Transverse colon (tissue), 4 donors: ENCODE results near the gene ERVW-1.

Experiments
- EP300 ChIP-seq: sonication (generic); formaldehyde crosslinking; IDR thresholded peaks from one replicate; pipeline ENCODE4 v1.6.1; 2017; ENCODE audit warnings: antibody characterized with exemption, low read depth
- POLR2A ChIP-seq: fragments of 450-650 bp; IDR thresholded peaks from one replicate; pipeline ENCODE4 v1.6.1; 2016; ENCODE audit warnings: antibody characterized with exemption, mild to moderate bottlenecking, moderate library complexity
- POLR2AphosphoS5 ChIP-seq, 3 donors: sonication (generic); formaldehyde crosslinking; IDR thresholded peaks; one replicate each; pipeline ENCODE4 v1.6.1; 2016; ENCODE audit warnings: antibody characterized with exemption in 3 of 3
- TF ChIP-seq, protein P1 (sequence below), 5 experiments: fragments of 200-600 bp in 3 of 5; fragments of 450-650 bp in 2 of 5; sonication (generic) in 3 of 5; IDR thresholded peaks; 1 replicate in 2 of 5; 2 replicates in 3 of 5; pipeline ENCODE4 v1.5.1; 2016 to 2017; ENCODE audit warnings: antibody characterized with exemption in 5 of 5, inconsistent platforms in 3 of 5, mild to moderate bottlenecking in 2 of 5, moderate library complexity in 1 of 5

DNA sequence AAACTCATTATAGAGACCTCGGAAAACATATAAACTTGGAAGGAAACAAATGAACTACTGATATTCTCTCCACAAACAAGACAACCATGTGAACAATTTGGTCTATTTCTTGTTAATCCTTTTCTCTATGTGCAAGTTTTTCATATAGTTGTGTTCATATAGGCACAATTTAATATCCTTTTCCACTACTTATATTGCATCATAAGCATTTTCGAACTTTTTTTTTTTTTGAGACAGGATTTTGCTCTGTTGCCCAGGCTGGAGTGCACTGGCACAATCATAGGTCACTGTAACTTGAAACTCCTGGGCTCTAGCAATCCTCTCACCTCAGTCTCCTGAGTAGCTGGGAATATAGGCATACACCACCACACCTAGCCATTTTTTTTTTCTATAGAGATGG is 45.4 kb upstream of the ERVW-1 start:
- TF ChIP-seq, protein P1, sequence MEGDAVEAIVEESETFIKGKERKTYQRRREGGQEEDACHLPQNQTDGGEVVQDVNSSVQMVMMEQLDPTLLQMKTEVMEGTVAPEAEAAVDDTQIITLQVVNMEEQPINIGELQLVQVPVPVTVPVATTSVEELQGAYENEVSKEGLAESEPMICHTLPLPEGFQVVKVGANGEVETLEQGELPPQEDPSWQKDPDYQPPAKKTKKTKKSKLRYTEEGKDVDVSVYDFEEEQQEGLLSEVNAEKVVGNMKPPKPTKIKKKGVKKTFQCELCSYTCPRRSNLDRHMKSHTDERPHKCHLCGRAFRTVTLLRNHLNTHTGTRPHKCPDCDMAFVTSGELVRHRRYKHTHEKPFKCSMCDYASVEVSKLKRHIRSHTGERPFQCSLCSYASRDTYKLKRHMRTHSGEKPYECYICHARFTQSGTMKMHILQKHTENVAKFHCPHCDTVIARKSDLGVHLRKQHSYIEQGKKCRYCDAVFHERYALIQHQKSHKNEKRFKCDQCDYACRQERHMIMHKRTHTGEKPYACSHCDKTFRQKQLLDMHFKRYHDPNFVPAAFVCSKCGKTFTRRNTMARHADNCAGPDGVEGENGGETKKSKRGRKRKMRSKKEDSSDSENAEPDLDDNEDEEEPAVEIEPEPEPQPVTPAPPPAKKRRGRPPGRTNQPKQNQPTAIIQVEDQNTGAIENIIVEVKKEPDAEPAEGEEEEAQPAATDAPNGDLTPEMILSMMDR (IDR thresholded peaks at IDR 0.05) = no peak
- no peak for TF ChIP-seq POLR2AphosphoS5 (IDR thresholded peaks at IDR 0.05)
- TF ChIP-seq EP300 = no peak
- TF ChIP-seq POLR2A = no peak
